ENCODE results near the gene SEMA4B.
A peak's percentile ranks its signal among the peaks of the same experiment; 100 is the strongest.
"Not testable (repeated sequence)": the region's sequence is repeated elsewhere in the genome, so short reads cannot be mapped to it uniquely, and the experiment has no call there.

Gene SEMA4B

GRCh38 chr15:90184119-90184785, 16.9 kb upstream of the SEMA4B start:
- DNase-seq: peak; percentile 27 to 42

GRCh38 chr15:90184786-90185704, 16.1 kb upstream of the SEMA4B start:
- peak; percentile 26 to 47 for DNase-seq

GRCh38 chr15:90187257-90187868, 13.8 kb upstream of the SEMA4B start:
- no peak for DNase-seq

GRCh38 chr15:90188065-90188464, 13.1 kb upstream of the SEMA4B start:
- not testable (repeated sequence) for DNase-seq

- no peak for DNase-seq
Observed at GRCh38 chr15:90188914-90189748, 12.0 kb upstream of the SEMA4B start.

- no peak for DNase-seq
Observed at GRCh38 chr15:90189781-90190467, 11.2 kb upstream of the SEMA4B start.

GRCh38 chr15:90190606-90191343, 10.4 kb upstream of the SEMA4B start:
- DNase-seq: no peak

- DNase-seq: no peak
Observed at GRCh38 chr15:90191344-90191687, 9.8 kb upstream of the SEMA4B start.

- DNase-seq: no peak
Observed at GRCh38 chr15:90191794-90192509, 9.2 kb upstream of the SEMA4B start.

GRCh38 chr15:90192961-90193786, 8.0 kb upstream of the SEMA4B start:
- DNase-seq: no peak

- DNase-seq: no peak
Observed at GRCh38 chr15:90194655-90195054, 6.5 kb upstream of the SEMA4B start.

- DNase-seq: no peak
Observed at GRCh38 chr15:90200534-90201129, 498 bp upstream of the SEMA4B start.

GRCh38 chr15:90201944-90202375, 830 bp downstream of the SEMA4B start:
- no peak for DNase-seq

- no peak for DNase-seq
Observed at GRCh38 chr15:90202929-90203328, 1.8 kb downstream of the SEMA4B start.

GRCh38 chr15:90203473-90203872, 2.3 kb downstream of the SEMA4B start:
- no peak for DNase-seq

GRCh38 chr15:90203922-90204321, 2.8 kb downstream of the SEMA4B start:
- no peak for DNase-seq

GRCh38 chr15:90205050-90205848, 4.1 kb downstream of the SEMA4B start:
- DNase-seq: no peak

GRCh38 chr15:90205886-90206285, 4.8 kb downstream of the SEMA4B start:
- no peak for DNase-seq

- no peak for DNase-seq
Observed at GRCh38 chr15:90207252-90207651, 6.1 kb downstream of the SEMA4B start.
